GM12865 (cell line): Measurements from ENCODE around the gene C8A.

Experiments used
- DNase-seq: peaks from one replicate; pipeline ENCODE4 v3.0.0; 2010; ENCODE audit warnings: low read depth
- H3K4me3 ChIP-seq: 2 replicates; pipeline ENCODE4 v1.5.1; 2011; ENCODE audit warnings: mild to moderate bottlenecking, low read depth, low read length, control low read depth
- TF ChIP-seq, protein P1 (sequence below): IDR thresholded peaks from 2 replicates; pipeline ENCODE4 v1.5.1; 2011; ENCODE audit warnings: low read length, control low read depth, low read depth, inconsistent platforms; ENCODE audit not compliant: insufficient read depth; ENCODE audit errors: missing control alignments

Gene C8A

DNA sequence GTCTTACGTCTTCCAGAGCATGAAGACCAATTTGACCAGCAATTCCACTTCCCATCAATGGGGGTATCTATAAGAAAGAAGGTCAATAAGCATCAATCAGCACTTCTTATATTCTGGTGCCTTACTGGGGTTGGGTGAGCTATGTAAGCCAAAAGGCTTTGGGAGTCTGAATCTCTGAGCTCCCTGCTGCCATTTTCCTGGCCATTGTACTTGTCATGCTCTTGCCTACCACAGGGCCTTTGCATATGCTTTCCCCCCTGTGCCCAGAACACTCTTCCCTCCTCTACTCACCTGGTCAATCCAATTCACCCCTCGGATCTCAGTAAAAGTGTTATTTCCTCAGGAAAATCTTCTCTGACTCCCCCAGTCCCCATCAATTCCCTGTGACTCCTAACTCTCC, 74.9 kb downstream of the C8A start:
- no peak overlapping the region for H3K4me3 ChIP-seq
- no peak for DNase-seq
- TF ChIP-seq, protein P1, sequence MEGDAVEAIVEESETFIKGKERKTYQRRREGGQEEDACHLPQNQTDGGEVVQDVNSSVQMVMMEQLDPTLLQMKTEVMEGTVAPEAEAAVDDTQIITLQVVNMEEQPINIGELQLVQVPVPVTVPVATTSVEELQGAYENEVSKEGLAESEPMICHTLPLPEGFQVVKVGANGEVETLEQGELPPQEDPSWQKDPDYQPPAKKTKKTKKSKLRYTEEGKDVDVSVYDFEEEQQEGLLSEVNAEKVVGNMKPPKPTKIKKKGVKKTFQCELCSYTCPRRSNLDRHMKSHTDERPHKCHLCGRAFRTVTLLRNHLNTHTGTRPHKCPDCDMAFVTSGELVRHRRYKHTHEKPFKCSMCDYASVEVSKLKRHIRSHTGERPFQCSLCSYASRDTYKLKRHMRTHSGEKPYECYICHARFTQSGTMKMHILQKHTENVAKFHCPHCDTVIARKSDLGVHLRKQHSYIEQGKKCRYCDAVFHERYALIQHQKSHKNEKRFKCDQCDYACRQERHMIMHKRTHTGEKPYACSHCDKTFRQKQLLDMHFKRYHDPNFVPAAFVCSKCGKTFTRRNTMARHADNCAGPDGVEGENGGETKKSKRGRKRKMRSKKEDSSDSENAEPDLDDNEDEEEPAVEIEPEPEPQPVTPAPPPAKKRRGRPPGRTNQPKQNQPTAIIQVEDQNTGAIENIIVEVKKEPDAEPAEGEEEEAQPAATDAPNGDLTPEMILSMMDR = no peak

DNA sequence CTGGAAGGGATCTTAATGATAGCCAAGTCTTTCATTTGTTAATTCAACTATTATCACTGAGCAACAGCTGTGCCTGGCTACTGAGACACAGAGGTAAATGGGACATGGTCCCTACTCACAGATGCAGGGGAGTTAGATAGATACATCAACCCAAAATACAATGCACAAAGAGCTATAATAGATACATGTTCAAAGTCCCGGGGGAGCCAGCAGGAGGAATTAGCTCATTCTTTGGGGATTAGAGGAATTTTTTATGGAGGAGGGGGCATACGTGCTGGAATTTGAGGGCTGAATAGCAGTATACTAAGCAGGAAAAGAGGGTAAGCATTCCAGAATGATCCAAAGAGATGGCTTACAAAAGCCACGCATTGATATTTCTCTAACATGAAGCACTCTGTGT, 76.6 kb downstream of the C8A start:
- TF ChIP-seq, protein P1 = no peak
- DNase-seq = no peak
- H3K4me3 ChIP-seq = no peak overlapping the region

DNA sequence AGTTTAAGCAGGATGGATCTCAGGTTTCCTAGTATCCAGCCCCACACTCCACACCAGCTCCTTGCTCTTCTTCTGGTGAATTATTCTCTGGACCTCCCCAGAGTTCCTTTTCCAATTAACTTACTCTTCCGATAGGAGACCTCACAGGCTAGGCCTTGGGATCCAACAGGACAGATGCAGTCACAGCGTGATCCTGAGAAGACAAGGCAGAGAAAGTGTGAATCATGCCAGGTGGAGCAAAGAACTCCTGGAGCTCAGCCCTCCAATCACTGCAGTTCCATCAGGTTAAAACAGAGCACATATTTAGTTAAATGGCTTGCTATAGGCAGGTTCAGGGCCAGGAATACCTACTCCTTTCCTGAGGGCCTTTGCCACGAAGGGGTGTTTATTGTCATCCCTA, 77.1 kb downstream of the C8A start:
- TF ChIP-seq, protein P1 = no peak
- no peak for DNase-seq
- H3K4me3 ChIP-seq = no peak overlapping the region

DNA sequence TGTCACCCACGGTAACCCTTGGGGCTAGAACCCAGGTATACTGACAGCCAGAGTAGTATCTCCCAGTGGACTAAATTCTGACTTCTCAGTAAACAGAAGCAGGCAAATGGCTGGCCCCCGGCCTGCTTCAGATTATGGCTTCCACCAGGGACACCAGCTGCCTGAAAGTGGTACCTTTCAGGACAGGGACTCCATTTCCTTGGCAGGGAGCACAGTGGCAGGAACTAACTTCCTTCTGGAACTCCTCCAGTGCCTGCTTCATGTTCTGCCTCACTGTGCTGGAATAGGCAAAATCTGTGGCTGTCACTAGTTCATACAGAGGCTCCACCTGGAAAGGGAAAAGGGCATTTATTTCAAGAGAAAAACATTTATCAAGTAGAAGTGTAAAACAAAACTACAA, 78.6 kb downstream of the C8A start:
- TF ChIP-seq, protein P1 = no peak
- no peak for DNase-seq
- H3K4me3 ChIP-seq = no peak overlapping the region

DNA sequence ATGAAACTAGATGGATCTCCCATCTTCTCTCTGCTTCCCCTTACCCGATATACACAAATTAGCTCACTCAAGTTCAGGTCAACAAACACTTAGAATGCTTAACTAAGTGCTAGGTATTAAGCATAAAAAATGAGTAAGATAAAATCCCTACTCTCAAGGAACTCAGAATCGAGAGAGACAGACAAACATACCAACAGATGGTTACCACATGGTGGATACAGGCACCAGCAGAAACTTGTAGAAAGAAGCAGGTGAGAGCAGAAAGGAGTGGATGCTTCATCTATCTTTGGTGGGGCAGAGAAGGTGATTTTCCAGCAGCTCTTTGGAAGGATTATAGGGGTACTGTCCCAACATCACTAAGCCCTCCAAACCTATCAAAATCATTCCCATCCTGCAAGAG, 79.0 kb downstream of the C8A start:
- H3K4me3 ChIP-seq = no peak overlapping the region
- no peak for DNase-seq
- TF ChIP-seq, protein P1 = no peak

DNA sequence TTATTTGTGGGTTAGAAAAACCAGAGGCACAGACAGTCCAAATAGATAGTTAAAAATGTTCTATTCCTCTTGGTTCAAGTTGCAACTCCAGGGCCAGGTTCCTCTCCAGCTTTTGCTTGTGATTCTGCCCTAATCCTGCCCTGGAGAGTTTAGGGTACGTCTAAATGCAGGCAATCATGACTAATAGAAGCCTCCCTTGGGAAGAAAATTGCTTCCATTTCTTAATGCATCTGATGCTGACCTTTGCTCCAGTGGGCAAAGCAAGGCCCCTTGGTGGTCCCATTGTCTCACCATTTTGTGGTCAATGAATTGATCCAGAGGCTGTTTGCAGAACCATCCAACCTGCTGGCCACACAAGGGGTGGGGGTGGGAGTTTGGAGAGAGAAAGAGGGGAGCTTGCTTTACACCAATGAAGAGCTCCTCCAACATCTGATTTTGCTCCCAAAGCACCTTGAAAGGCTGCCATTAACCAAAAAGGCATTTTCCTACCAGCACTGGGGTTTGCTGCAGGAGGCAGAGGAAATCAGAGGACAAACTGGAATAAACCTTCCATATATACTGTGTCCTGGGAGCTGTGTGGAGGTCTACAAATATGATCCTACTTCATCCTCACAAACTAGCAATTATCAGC, 79.9 kb downstream of the C8A start:
- TF ChIP-seq, protein P1 = no peak
- H3K4me3 ChIP-seq = no peak overlapping the region
- no peak for DNase-seq

DNA sequence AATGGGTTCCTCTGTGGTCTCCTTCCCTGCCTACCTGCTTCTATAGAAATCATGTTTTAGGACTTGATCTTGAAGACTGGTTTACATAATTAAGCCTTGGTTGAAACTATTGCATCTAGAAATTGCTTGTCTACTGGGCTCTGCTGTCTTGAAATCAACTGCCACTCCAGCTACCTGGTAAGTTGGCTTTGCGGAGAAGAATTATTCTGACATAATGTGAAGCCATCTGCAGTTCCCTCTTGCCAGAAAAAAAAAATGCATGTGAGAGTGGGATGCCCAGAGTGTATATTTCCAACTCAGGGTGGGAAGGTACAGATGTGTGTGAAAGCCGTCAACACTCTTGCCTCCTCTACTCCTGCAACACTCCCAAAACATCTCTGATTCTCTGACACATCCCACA, 84.0 kb downstream of the C8A start:
- TF ChIP-seq, protein P1 = no peak
- DNase-seq = no peak
- H3K4me3 ChIP-seq = no peak overlapping the region
